Mesendoderm (in vitro differentiated cells): ENCODE data around the gene CSNK2A3.
"Not testable (repeated sequence)": the region's sequence is repeated elsewhere in the genome, so short reads cannot be mapped to it uniquely, and the experiment has no call there.

Source experiments
- DNase-seq: peaks from one replicate; pipeline ENCODE4 v3.0.0; 2013
- H2AK5ac ChIP-seq: 2 replicates; pipeline ENCODE4 v1.6.1; 2013; ENCODE audit warnings: low read length, inconsistent platforms
- H2BK120ac ChIP-seq: 2 replicates; pipeline ENCODE4 v1.6.1; 2013; ENCODE audit warnings: low read depth, mild to moderate bottlenecking, low read length, moderate library complexity, mixed read lengths
- H2BK15ac ChIP-seq: replicated peaks from 2 replicates; pipeline ENCODE4 v1.6.1; 2013; ENCODE audit warnings: low read depth, mild to moderate bottlenecking, moderate library complexity
- H2BK5ac ChIP-seq: 2 replicates; pipeline ENCODE4 v1.6.1; 2013; ENCODE audit warnings: low read length, inconsistent platforms
- H3K18ac ChIP-seq: 2 replicates; pipeline ENCODE4 v1.6.1; 2013; ENCODE audit warnings: mild to moderate bottlenecking, low read length, mixed read lengths
- H3K23ac ChIP-seq: one replicate; pipeline ENCODE4 v1.6.1; 2013; ENCODE audit warnings: low read length
- H3K27ac ChIP-seq: 2 replicates; pipeline ENCODE4 v1.5.1; 2013; ENCODE audit warnings: low read depth, mild to moderate bottlenecking, inconsistent platforms, low read length, moderate library complexity
- H3K27me3 ChIP-seq: 2 replicates; pipeline ENCODE4 v1.6.1; 2013; ENCODE audit warnings: low read length, control low read depth, mild to moderate bottlenecking, inconsistent platforms; ENCODE audit not compliant: insufficient read depth, poor library complexity
- H3K36me3 ChIP-seq: 2 replicates; pipeline ENCODE4 v1.6.1; 2013; ENCODE audit warnings: low read length, inconsistent platforms; ENCODE audit not compliant: control insufficient read depth, insufficient read depth
- H3K4ac ChIP-seq: one replicate; pipeline ENCODE4 v1.6.1; 2013; ENCODE audit warnings: low read depth, mild to moderate bottlenecking, low read length, moderate library complexity
- H3K4me1 ChIP-seq: 2 replicates; pipeline ENCODE4 v1.6.1; 2013; ENCODE audit warnings: low read depth, low read length, inconsistent platforms; ENCODE audit not compliant: control insufficient read depth
- H3K4me2 ChIP-seq: 2 replicates; pipeline ENCODE4 v1.6.1; 2013; ENCODE audit warnings: low read length
- H3K4me3 ChIP-seq: 2 replicates; pipeline ENCODE4 v1.5.1; 2013; ENCODE audit warnings: mild to moderate bottlenecking, low read length
- H3K56ac ChIP-seq: one replicate; pipeline ENCODE4 v1.6.1; 2013; ENCODE audit warnings: low read length
- H3K79me1 ChIP-seq: 2 replicates; pipeline ENCODE4 v1.6.1; 2013; ENCODE audit warnings: low read length, inconsistent platforms
- H3K79me2 ChIP-seq: 2 replicates; pipeline ENCODE4 v1.6.1; 2013; ENCODE audit warnings: mild to moderate bottlenecking, low read length; ENCODE audit not compliant: control insufficient read depth, insufficient read depth
- H3K9ac ChIP-seq: 2 replicates; pipeline ENCODE4 v1.6.1; 2013; ENCODE audit warnings: low read length, inconsistent platforms
- H4K5ac ChIP-seq: one replicate; pipeline ENCODE4 v1.6.1; 2013; ENCODE audit warnings: low read length
- H4K8ac ChIP-seq: one replicate; pipeline ENCODE4 v1.6.1; 2013; ENCODE audit warnings: low read depth, mild to moderate bottlenecking, control low read depth, low read length, moderate library complexity
- WGBS: extraction: QIAGEN DNeasy Blood & Tissue Kit; methylation state at CpG from one replicate; pipeline ENCODE4 v1.1.7; 2013; ENCODE audit warnings: low lambda C conversion rate, missing lambda C conversion rate; ENCODE audit not compliant: insufficient coverage; ENCODE audit errors: extremely low coverage; 5-methylcytosine and 5-hydroxymethylcytosine counted together

The CSNK2A3 gene

DNA sequence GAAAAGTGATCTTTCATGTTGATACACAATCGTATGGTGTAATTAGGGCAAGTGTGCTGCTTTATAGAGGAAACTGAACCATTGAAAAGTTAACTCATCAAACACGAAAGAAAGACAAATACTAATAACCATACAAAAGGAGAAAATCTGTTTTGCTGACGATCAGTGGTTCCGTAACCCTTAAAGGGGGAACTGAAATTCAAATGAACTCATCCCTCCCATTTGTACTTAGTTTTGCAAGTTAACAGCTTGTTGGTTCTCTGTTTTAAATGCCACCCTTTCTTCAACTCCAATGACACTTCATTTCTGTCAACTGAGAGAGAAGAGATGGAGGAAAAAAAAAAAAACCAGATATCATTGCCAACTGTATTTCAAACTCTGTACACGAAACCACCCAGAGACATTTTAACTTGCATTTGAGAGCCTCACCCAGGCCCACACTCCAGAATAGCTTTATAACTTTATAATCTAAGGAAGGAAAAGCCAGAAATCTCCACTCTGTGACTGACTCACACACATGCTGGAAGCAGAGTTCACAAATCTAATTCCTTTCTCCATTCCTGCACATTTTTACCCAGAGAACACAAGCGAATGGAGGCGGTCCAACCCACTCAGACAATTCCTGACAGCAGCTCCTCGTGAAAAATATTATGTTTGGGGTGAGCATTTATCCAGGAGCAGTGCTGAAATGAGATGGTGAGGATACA is 17.4 kb upstream of the CSNK2A3 start:
- no peak overlapping the region for H3K4me2 ChIP-seq
- no peaks in the 10 kb centered on the region for H3K79me1 ChIP-seq
- H2BK5ac ChIP-seq, result no peak overlapping the region
- H3K18ac ChIP-seq, result no peak overlapping the region
- no peak overlapping the region for H4K8ac ChIP-seq
- H3K4ac ChIP-seq, result no peak overlapping the region
- no peaks in the 10 kb centered on the region for H3K27me3 ChIP-seq
- no peaks in the 10 kb centered on the region for H3K36me3 ChIP-seq
- no peak overlapping the region for H3K27ac ChIP-seq
- no peak overlapping the region for H2AK5ac ChIP-seq
- no peak overlapping the region for H3K23ac ChIP-seq
- H3K56ac ChIP-seq, result no peak overlapping the region
- no peak overlapping the region for H2BK120ac ChIP-seq
- DNase-seq, result no peak
- no peak overlapping the region for H3K4me3 ChIP-seq
- no peak overlapping the region for H4K5ac ChIP-seq
- H3K4me1 ChIP-seq, result peaks cover 9% of the 10 kb centered on the region
- no peak overlapping the region for H2BK15ac ChIP-seq
- no peaks in the 10 kb centered on the region for H3K79me2 ChIP-seq
- H3K9ac ChIP-seq, result no peak overlapping the region
- no CpG with 5 or more reads among the region's 8 CpGs for WGBS

DNA sequence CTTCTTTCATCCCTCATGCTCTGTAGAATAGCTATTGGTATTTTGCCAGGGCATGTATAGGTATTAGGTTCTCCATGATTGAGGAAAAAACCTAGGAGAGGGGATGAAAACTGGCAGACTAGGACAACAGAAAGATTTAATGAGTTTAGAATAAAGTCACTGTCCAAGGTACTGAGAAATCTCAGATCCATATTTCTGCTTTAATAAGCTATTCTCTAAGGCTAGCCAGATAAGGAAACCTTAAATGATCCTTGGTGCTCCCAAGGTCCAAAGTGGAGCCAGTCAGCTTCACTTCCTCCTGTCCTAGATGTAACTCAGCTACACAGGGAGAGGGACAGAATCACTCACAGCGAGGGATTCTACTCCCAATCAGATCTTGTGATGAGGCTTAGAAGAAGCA is 13.7 kb upstream of the CSNK2A3 start:
- no peak overlapping the region for H2BK15ac ChIP-seq
- no peak overlapping the region for H4K5ac ChIP-seq
- no peak overlapping the region for H3K4ac ChIP-seq
- H3K4me2 ChIP-seq, result no peak overlapping the region
- H3K18ac ChIP-seq, result no peak overlapping the region
- no peak overlapping the region for H3K56ac ChIP-seq
- no CpG with 5 or more reads among the region's 1 CpG for WGBS
- H3K4me3 ChIP-seq, result no peak overlapping the region
- H4K8ac ChIP-seq, result no peak overlapping the region
- no peaks in the 10 kb centered on the region for H3K79me1 ChIP-seq
- no peaks in the 10 kb centered on the region for H3K27me3 ChIP-seq
- H3K23ac ChIP-seq, result no peak overlapping the region
- no peak overlapping the region for H3K27ac ChIP-seq
- no peaks in the 10 kb centered on the region for H3K79me2 ChIP-seq
- H2AK5ac ChIP-seq, result no peak overlapping the region
- DNase-seq, result no peak
- H3K36me3 ChIP-seq, result no peaks in the 10 kb centered on the region
- no peak overlapping the region for H3K9ac ChIP-seq
- H2BK5ac ChIP-seq, result no peak overlapping the region
- peaks cover 6% of the 10 kb centered on the region for H3K4me1 ChIP-seq
- H2BK120ac ChIP-seq, result no peak overlapping the region

DNA sequence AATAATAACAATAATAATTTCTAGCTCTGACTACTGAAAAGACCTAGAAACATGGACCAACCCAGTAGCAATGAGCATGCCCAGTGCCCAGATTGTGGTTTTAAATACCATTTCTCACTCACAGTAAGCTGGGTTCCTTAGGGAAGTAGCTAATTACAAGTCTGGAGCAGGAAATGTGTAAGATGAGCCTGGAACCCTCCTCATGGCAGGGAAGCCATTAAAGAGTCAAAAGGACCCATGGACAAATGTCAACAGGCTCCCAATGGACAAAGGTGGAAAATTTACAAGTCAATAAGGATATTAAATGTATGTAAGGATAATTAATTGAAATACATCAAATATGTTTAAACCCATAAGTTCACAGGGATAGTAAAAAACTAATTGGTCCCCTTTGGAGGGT is 10.6 kb upstream of the CSNK2A3 start:
- Histone ChIP-seq H3K4me2 (no peak overlapping the region), H2BK15ac (no peak overlapping the region), H3K18ac (no peak overlapping the region), H3K27me3 (no peaks in the 10 kb centered on the region), H3K4ac (no peak overlapping the region), H4K8ac (no peak overlapping the region), H3K4me3 (no peak overlapping the region), H4K5ac (no peak overlapping the region), H2AK5ac (no peak overlapping the region), H3K36me3 (no peaks in the 10 kb centered on the region), H2BK5ac (no peak overlapping the region), H3K27ac (no peak overlapping the region), H3K9ac (no peak overlapping the region), H2BK120ac (no peak overlapping the region), H3K23ac (no peak overlapping the region), H3K79me2 (no peaks in the 10 kb centered on the region), H3K79me1 (no peaks in the 10 kb centered on the region), H3K4me1 (no peaks in the 10 kb centered on the region), H3K56ac (no peak overlapping the region)
- no peak for DNase-seq

DNA sequence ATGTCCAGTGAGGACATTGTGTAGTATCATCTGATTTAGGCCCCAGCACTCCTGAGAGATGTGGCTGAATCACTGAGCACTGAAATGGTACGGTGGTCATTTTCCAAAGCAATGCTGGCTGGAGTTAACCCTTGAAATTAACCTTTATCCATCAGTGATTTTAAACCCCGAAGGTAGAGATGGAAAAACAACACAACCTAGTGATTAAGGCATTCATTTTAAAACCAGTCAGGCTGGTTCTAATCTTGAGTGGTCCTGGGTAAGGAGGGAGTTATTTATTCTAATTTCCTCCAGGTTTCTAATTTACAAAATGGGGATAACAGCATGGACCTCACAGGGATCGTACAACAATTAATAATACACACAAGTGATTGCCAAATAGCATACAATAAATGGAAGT is 6.6 kb upstream of the CSNK2A3 start:
- H2BK120ac ChIP-seq, result no peak overlapping the region
- no peak overlapping the region for H4K5ac ChIP-seq
- H3K56ac ChIP-seq, result no peak overlapping the region
- no peak overlapping the region for H4K8ac ChIP-seq
- no peaks in the 10 kb centered on the region for H3K79me2 ChIP-seq
- no peak overlapping the region for H3K27ac ChIP-seq
- no peak overlapping the region for H3K23ac ChIP-seq
- H2AK5ac ChIP-seq, result no peak overlapping the region
- H2BK5ac ChIP-seq, result no peak overlapping the region
- no peak overlapping the region for H3K4me3 ChIP-seq
- no peaks in the 10 kb centered on the region for H3K79me1 ChIP-seq
- DNase-seq, result no peak
- H3K4ac ChIP-seq, result no peak overlapping the region
- no peaks in the 10 kb centered on the region for H3K4me1 ChIP-seq
- no CpG with 5 or more reads among the region's 3 CpGs for WGBS
- no peak overlapping the region for H3K9ac ChIP-seq
- no peak overlapping the region for H3K4me2 ChIP-seq
- no peaks in the 10 kb centered on the region for H3K27me3 ChIP-seq
- no peaks in the 10 kb centered on the region for H3K36me3 ChIP-seq
- H2BK15ac ChIP-seq, result no peak overlapping the region
- H3K18ac ChIP-seq, result no peak overlapping the region

DNA sequence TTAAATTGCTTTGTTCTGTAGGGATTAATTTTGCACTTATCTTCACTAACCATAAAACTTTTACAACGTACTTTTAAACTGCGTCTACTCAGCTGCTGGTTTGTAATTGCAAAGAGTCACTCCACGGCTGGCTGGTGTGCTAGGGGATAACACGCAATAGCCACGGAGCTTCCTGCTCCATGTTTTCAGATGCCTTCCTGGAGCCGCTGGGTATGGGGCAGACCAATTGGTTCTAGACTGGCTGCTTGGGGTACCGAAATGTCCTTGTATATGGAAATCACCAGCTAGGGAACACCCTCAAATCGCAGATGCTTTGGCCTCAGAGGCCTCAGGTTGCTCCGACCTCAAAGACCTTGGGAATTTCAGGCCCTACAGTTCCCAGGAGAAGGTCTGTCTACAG is 3.8 kb upstream of the CSNK2A3 start:
- H2BK120ac ChIP-seq, result no peak overlapping the region
- H3K36me3 ChIP-seq, result no peaks in the 10 kb centered on the region
- no peak overlapping the region for H3K9ac ChIP-seq
- no CpG with 5 or more reads among the region's 9 CpGs for WGBS
- no peak overlapping the region for H4K8ac ChIP-seq
- H3K79me2 ChIP-seq, result no peaks in the 10 kb centered on the region
- no peak overlapping the region for H3K18ac ChIP-seq
- H3K4ac ChIP-seq, result no peak overlapping the region
- no peak overlapping the region for H3K27ac ChIP-seq
- DNase-seq, result no peak
- H3K56ac ChIP-seq, result no peak overlapping the region
- no peaks in the 10 kb centered on the region for H3K27me3 ChIP-seq
- H3K4me1 ChIP-seq, result no peaks in the 10 kb centered on the region
- H3K4me3 ChIP-seq, result no peak overlapping the region
- no peak overlapping the region for H3K23ac ChIP-seq
- no peak overlapping the region for H4K5ac ChIP-seq
- no peak overlapping the region for H2BK5ac ChIP-seq
- H2AK5ac ChIP-seq, result no peak overlapping the region
- H3K79me1 ChIP-seq, result no peaks in the 10 kb centered on the region
- H3K4me2 ChIP-seq, result no peak overlapping the region
- H2BK15ac ChIP-seq, result no peak overlapping the region

GRCh38 chr11:11351851-11352250 is 1.2 kb downstream of the CSNK2A3 start:
- not testable (repeated sequence) for H2BK15ac ChIP-seq, H3K79me1 ChIP-seq, H3K79me2 ChIP-seq, H3K27ac ChIP-seq, H3K4me1 ChIP-seq, H3K4me3 ChIP-seq, H3K9ac ChIP-seq, H3K56ac ChIP-seq, H3K18ac ChIP-seq, H3K23ac ChIP-seq, H4K8ac ChIP-seq, H3K4me2 ChIP-seq, H2AK5ac ChIP-seq, H4K5ac ChIP-seq, DNase-seq, H3K36me3 ChIP-seq, H3K27me3 ChIP-seq, H2BK120ac ChIP-seq, H2BK5ac ChIP-seq, H3K4ac ChIP-seq
- no CpG with 5 or more reads among the region's 10 CpGs for WGBS
